H9 (cell line): ENCODE measurements around the gene PRR7. TPM values are rescaled to one million over a fixed set of nuclear protein-coding genes. Genes with fewer than 3 reads are reported as not detected.

Experiments used
- DNase-seq: peaks from one replicate; pipeline ENCODE4 v3.0.0-alpha.2; 2017
- H2AFZ ChIP-seq: one replicate; pipeline ENCODE4 v1.6.1; 2013; ENCODE audit warnings: mild to moderate bottlenecking, low read length, control low read depth, moderate library complexity
- H2AK5ac ChIP-seq: 2 replicates; pipeline ENCODE4 v1.6.1; 2013; ENCODE audit warnings: low read length, control low read depth, mixed read lengths; ENCODE audit not compliant: insufficient read length
- H2BK120ac ChIP-seq: one replicate; pipeline ENCODE4 v1.6.1; 2013; ENCODE audit warnings: low read depth, mild to moderate bottlenecking, low read length, control low read depth, inconsistent platforms; ENCODE audit not compliant: poor library complexity, severe bottlenecking
- H2BK12ac ChIP-seq: 2 replicates; pipeline ENCODE4 v1.6.1; 2013; ENCODE audit warnings: low read length, control low read depth, mixed read lengths, low read depth; ENCODE audit not compliant: insufficient read length
- H2BK15ac ChIP-seq: 2 replicates; pipeline ENCODE4 v1.6.1; 2013; ENCODE audit warnings: low read depth, low read length, control low read depth
- H2BK20ac ChIP-seq: one replicate; pipeline ENCODE4 v1.6.1; 2013; ENCODE audit warnings: low read depth, mild to moderate bottlenecking, low read length, control low read depth, inconsistent platforms; ENCODE audit not compliant: poor library complexity, severe bottlenecking
- H2BK5ac ChIP-seq: 2 replicates; pipeline ENCODE4 v1.6.1; 2013; ENCODE audit warnings: low read length, control low read depth, mixed read lengths; ENCODE audit not compliant: insufficient read length
- H3K14ac ChIP-seq: 2 replicates; pipeline ENCODE4 v1.6.1; 2013; ENCODE audit warnings: low read length, control low read depth; ENCODE audit not compliant: insufficient read depth
- H3K18ac ChIP-seq: 2 replicates; pipeline ENCODE4 v1.6.1; 2013; ENCODE audit warnings: low read depth, mild to moderate bottlenecking, mixed read lengths, low read length, control low read depth; ENCODE audit not compliant: insufficient read length
- H3K23ac ChIP-seq: 2 replicates; pipeline ENCODE4 v1.6.1; 2013; ENCODE audit warnings: low read length, control low read depth, mixed read lengths, low read depth; ENCODE audit not compliant: insufficient read length
- H3K23me2 ChIP-seq: 2 replicates; pipeline ENCODE4 v1.6.1; 2013; ENCODE audit warnings: low read depth, mild to moderate bottlenecking, mixed read lengths, low read length, control low read depth; ENCODE audit not compliant: insufficient read length, poor library complexity, severe bottlenecking
- H3K27ac ChIP-seq: 2 replicates; pipeline ENCODE4 v1.5.1; 2013; ENCODE audit warnings: low read length, control low read depth, mixed read lengths, low read depth; ENCODE audit not compliant: insufficient read length
- H3K27me3 ChIP-seq: 2 replicates; pipeline ENCODE4 v1.6.1; 2013; ENCODE audit warnings: low read length, control low read depth, inconsistent platforms; ENCODE audit not compliant: insufficient read depth
- H3K4ac ChIP-seq: 2 replicates; pipeline ENCODE4 v1.6.1; 2013; ENCODE audit warnings: low read depth, mild to moderate bottlenecking, control low read depth, inconsistent platforms, low read length, moderate library complexity
- H3K4me1 ChIP-seq: 2 replicates; pipeline ENCODE4 v1.6.1; 2013; ENCODE audit warnings: low read length, control low read depth, inconsistent platforms; ENCODE audit not compliant: insufficient read depth
- H3K4me2 ChIP-seq: 2 replicates; pipeline ENCODE4 v1.6.1; 2013; ENCODE audit warnings: low read length, control low read depth, mixed read lengths; ENCODE audit not compliant: insufficient read length, insufficient read depth
- H3K56ac ChIP-seq: 2 replicates; pipeline ENCODE4 v1.6.1; 2013; ENCODE audit warnings: low read depth, mild to moderate bottlenecking, mixed read lengths, low read length, control low read depth; ENCODE audit not compliant: insufficient read length
- H3K79me1 ChIP-seq: 2 replicates; pipeline ENCODE4 v1.6.1; 2013; ENCODE audit warnings: low read depth, mild to moderate bottlenecking, moderate library complexity, low read length, control low read depth, inconsistent platforms; ENCODE audit not compliant: insufficient read depth, poor library complexity, severe bottlenecking
- H3K79me2 ChIP-seq: 2 replicates; pipeline ENCODE4 v1.6.1; 2013; ENCODE audit warnings: low read length, control low read depth, inconsistent platforms; ENCODE audit not compliant: insufficient read depth
- H3K9ac ChIP-seq: 2 replicates; pipeline ENCODE4 v1.6.1; 2013; ENCODE audit warnings: low read length, control low read depth, mixed read lengths; ENCODE audit not compliant: insufficient read length; ENCODE audit errors: extremely low read depth
- H3K9me3 ChIP-seq: one replicate; pipeline ENCODE4 v1.6.1; 2013; ENCODE audit warnings: low read depth, low read length, inconsistent platforms; ENCODE audit not compliant: control insufficient read depth
- H3T11ph ChIP-seq: one replicate; pipeline ENCODE4 v1.6.1; 2013; ENCODE audit warnings: mild to moderate bottlenecking, low read length, control low read depth, inconsistent platforms
- H4K20me1 ChIP-seq: one replicate; pipeline ENCODE4 v1.6.1; 2013; ENCODE audit not compliant: control insufficient read depth, insufficient read length, insufficient read depth
- H4K5ac ChIP-seq: 2 replicates; pipeline ENCODE4 v1.6.1; 2013; ENCODE audit warnings: low read depth, mild to moderate bottlenecking, mixed read lengths, low read length, control low read depth; ENCODE audit not compliant: insufficient read length
- H4K8ac ChIP-seq: replicated peaks from 2 replicates; pipeline ENCODE4 v1.6.1; 2013; ENCODE audit warnings: low read length, control low read depth, mixed read lengths, low read depth; ENCODE audit not compliant: insufficient read length
- H4K91ac ChIP-seq: 2 replicates; pipeline ENCODE4 v1.6.1; 2013; ENCODE audit warnings: low read depth, mild to moderate bottlenecking, moderate library complexity, mixed read lengths, low read length, control low read depth; ENCODE audit not compliant: insufficient read length
- H3K27ac Mint-ChIP-seq, 3 experiments: 2 replicates in 2 of 3; 3 replicates in 1 of 3; pipeline ENCODE4 v1.8.0; 2020 to 2021; ENCODE audit warnings: mixed read lengths in 3 of 3, mild to moderate bottlenecking in 1 of 3, moderate library complexity in 1 of 3
- H3K27me3 Mint-ChIP-seq: 2 replicates; pipeline ENCODE4 v1.8.0; 2021; ENCODE audit warnings: low read depth, mild to moderate bottlenecking, moderate library complexity, mixed read lengths
- H3K36me3 Mint-ChIP-seq, 3 experiments: 2 replicates in 2 of 3; 3 replicates in 1 of 3; pipeline ENCODE4 v1.8.0; 2020 to 2021; ENCODE audit warnings: low read depth in 3 of 3, mixed read lengths in 3 of 3; ENCODE audit not compliant: insufficient read depth in 1 of 3
- H3K4me1 Mint-ChIP-seq, 2 experiments: 2 replicates each; pipeline ENCODE4 v1.8.0; 2020; ENCODE audit warnings: mixed read lengths in 2 of 2
- H3K4me3 Mint-ChIP-seq, 2 experiments: 2 replicates in 1 of 2; 3 replicates in 1 of 2; pipeline ENCODE4 v1.8.0; 2020 to 2021; ENCODE audit warnings: mild to moderate bottlenecking in 2 of 2, mixed read lengths in 2 of 2, moderate library complexity in 1 of 2
- H3K9me3 Mint-ChIP-seq, 2 experiments: 2 replicates in 1 of 2; 3 replicates in 1 of 2; pipeline ENCODE4 v1.8.0; 2020; ENCODE audit warnings: mild to moderate bottlenecking in 2 of 2, mixed read lengths in 2 of 2, moderate library complexity in 1 of 2
- CTCF ChIP-seq: fragments of 200-600 bp; sonication (generic); conservative IDR thresholded peaks from 3 replicates; pipeline ENCODE4 v1.8.0; 2021; ENCODE audit warnings: antibody characterized with exemption, mild to moderate bottlenecking
- WGBS: extraction: QIAGEN DNeasy Blood & Tissue Kit; methylation state at CpG from one replicate; pipeline ENCODE4 v1.1.7; 2013; ENCODE audit warnings: missing lambda C conversion rate, low lambda C conversion rate, mixed read lengths; ENCODE audit not compliant: insufficient read length; ENCODE audit errors: extremely low coverage; 5-methylcytosine and 5-hydroxymethylcytosine counted together
- total RNA-seq: library from RNA; stranded (reverse); gene quantifications from 2 replicates; pipeline ENCODE4 v1.2.1, GENCODE V29; 2021

PRR7 gene
- total RNA-seq, 1 experiment from 2014 or later: 9.6 TPM

GRCh38 chr5:177494346-177495195, 48.0 kb downstream of the PRR7 start:
- peak; percentile 86 for DNase-seq

More at GRCh38 chr5:177494346-177495195, 48.0 kb downstream of the PRR7 start:
- TF ChIP-seq CTCF: peak; percentile 45; the same call in 2 of the 3 replicates
- Histone ChIP-seq H3K4ac (no peak overlapping the region; the same call in 1 of the 2 replicates), H4K20me1 (no peaks in the 10 kb centered on the region), H4K91ac (no peak overlapping the region), H2BK15ac (no peak overlapping the region), H3K18ac (peak overlapping the region; percentile 64), H2BK120ac (peak overlapping the region; percentile 63), H3K4me2 (no peak overlapping the region), H4K5ac (no peak overlapping the region), H4K8ac (no peak overlapping the region), H3K56ac (no peak overlapping the region), H3K4me1 (peaks cover 5% of the 10 kb centered on the region; the same call in 1 of the 2 replicates), H2AFZ (no peak overlapping the region), H3K27me3 (no peaks in the 10 kb centered on the region; the same call in 1 of the 2 replicates), H3K79me2 (no peaks in the 10 kb centered on the region), H3K23me2 (peaks cover 4% of the 10 kb centered on the region), H2BK20ac (no peak overlapping the region), H3K79me1 (no peaks in the 10 kb centered on the region), H3K23ac (no peak overlapping the region), H3T11ph (no peak overlapping the region), H3K14ac (peak overlapping the region; percentile 41), H3K27ac (no peak overlapping the region), H2AK5ac (no peak overlapping the region), H3K9ac (no peak overlapping the region), H2BK5ac (no peak overlapping the region), H2BK12ac (no peak overlapping the region), H3K9me3 (no peaks in the 10 kb centered on the region)
- H3K9me3 Mint-ChIP-seq: no peaks in the 10 kb centered on the region; a peak in 1 of 5 replicates
- peaks cover 18% of the 10 kb centered on the region for H3K27me3 Mint-ChIP-seq
- H3K4me1 Mint-ChIP-seq: peaks cover 30 to 54% of the 10 kb centered on the region in 2 experiments
- peak overlapping the region; percentile 32 to 75; a peak in 2 of 5 replicates for H3K4me3 Mint-ChIP-seq
- peaks cover 25 to 41% (median 36%) of the 10 kb centered on the region in 3 experiments for H3K36me3 Mint-ChIP-seq
- H3K27ac Mint-ChIP-seq: peak overlapping the region in 2 of 3 experiments; percentile 72 to 75; a peak in 5 of 7 replicates
- WGBS: no CpG with 5 or more reads among the region's 11 CpGs
